HCT116 (cell line): ENCODE data around the gene OCA2. TPM values are rescaled to one million over a fixed set of nuclear protein-coding genes. Genes with fewer than 3 reads are reported as not detected.

Experiments
- ATAC-seq: fragments of 200-7000 bp; cut with Tn5 transposase; 2 replicates; pipeline ENCODE4 v1.9.1; 2020; ENCODE audit warnings: mild to moderate bottlenecking, moderate library complexity
- BruUV-seq: library from RNA; stranded (reverse); fragments of 400-500 nt; replicated peaks from 2 replicates; lab custom pipeline; 2021; lab: Mats Ljungman, UMichigan
- CTCF ChIA-PET: fragments of 300-600 bp; sonication (Branson Sonifier 250); formaldehyde crosslinking; loops from one replicate; lab custom pipeline; 2021; ENCODE audit warnings: antibody characterized with exemption; lab: Charles Lee
- POLR2A ChIA-PET: fragments of 300-600, 350-600 bp; sonication (Branson Sonifier 250); formaldehyde crosslinking; loops from one replicate; lab custom pipeline; 2021; ENCODE audit warnings: antibody characterized with exemption; lab: Charles Lee
- RAD21 ChIA-PET, 2 experiments: fragments of 300-600 bp; sonication (Branson Sonifier 250); formaldehyde crosslinking; loops; one replicate each; lab custom pipeline; 2023; ENCODE audit warnings: low total read pairs in 2 of 2; ENCODE audit not compliant: uncharacterized antibody in 2 of 2, unreplicated experiment in 2 of 2, low non-redundant PET in 1 of 2; lab: Charles Lee
- DNase-seq: peaks from one replicate; pipeline ENCODE4 v3.0.0-alpha.2; 2010; ENCODE audit warnings: low read depth, low spot score
- H2AFZ ChIP-seq: fragments of 200-600 bp; shearing (Covaris generic), sonication (generic); 2 replicates; pipeline ENCODE4 v1.6.1; 2017; ENCODE audit warnings: low read depth, mixed run types, mixed read lengths, antibody characterized with exemption, low read length; ENCODE audit not compliant: poor library complexity, severe bottlenecking
- H3K27ac ChIP-seq: 2 replicates; pipeline ENCODE4 v1.5.1; 2012; ENCODE audit warnings: low read depth, low read length
- H3K27me3 ChIP-seq: fragments of 200-600 bp; sonication (generic); 2 replicates; pipeline ENCODE4 v1.6.1; 2016; ENCODE audit warnings: mixed run types, low read length, mixed read lengths; ENCODE audit not compliant: insufficient read depth
- H3K36me3 ChIP-seq, 2 experiments: fragments of 200-500 bp in 1 of 2; fragments of 200-600 bp in 1 of 2; sonication (Bioruptor generic) in 1 of 2; sonication (generic) in 1 of 2; 2 replicates each; pipeline versions ENCODE4 v1.5.1 to v1.6.1; 2014 to 2016; ENCODE audit warnings: low read length in 2 of 2, inconsistent platforms in 1 of 2, mixed read lengths in 1 of 2, mixed run types in 1 of 2; ENCODE audit not compliant: insufficient read depth in 2 of 2, control insufficient read depth in 1 of 2
- H3K4me1 ChIP-seq, 2 experiments: fragments of 200-600 bp in 1 of 2; sonication (generic) in 1 of 2; 2 replicates each; pipeline versions ENCODE4 v1.5.1 to v1.6.1; 2012 to 2017; ENCODE audit warnings: low read length in 2 of 2, inconsistent platforms in 1 of 2, mild to moderate bottlenecking in 1 of 2, mixed read lengths in 1 of 2, mixed run types in 1 of 2, moderate library complexity in 1 of 2; ENCODE audit not compliant: insufficient read depth in 2 of 2, control insufficient read depth in 1 of 2
- H3K4me2 ChIP-seq: fragments of 200-600 bp; sonication (generic); 2 replicates; pipeline ENCODE4 v1.6.1; 2017; ENCODE audit warnings: mixed run types, low read length, mixed read lengths
- H3K4me3 ChIP-seq, 2 experiments: fragments of 200-600 bp in 1 of 2; sonication (generic) in 1 of 2; replicated peaks in 1 of 2; 2 replicates each; pipeline ENCODE4 v1.5.1; 2011 to 2016; ENCODE audit warnings: low read length in 2 of 2, control low read depth in 1 of 2, low read depth in 1 of 2, mild to moderate bottlenecking in 1 of 2, mixed read lengths in 1 of 2, mixed run types in 1 of 2
- H3K79me2 ChIP-seq: fragments of 200-600 bp; sonication (generic); 2 replicates; pipeline ENCODE4 v1.6.1; 2017; ENCODE audit warnings: mild to moderate bottlenecking, mixed run types, low read length, moderate library complexity, mixed read lengths; ENCODE audit not compliant: insufficient read depth
- H3K9ac ChIP-seq: fragments of 200-600 bp; sonication (generic); 2 replicates; pipeline ENCODE4 v1.6.1; 2016; ENCODE audit warnings: low read length, mixed read lengths
- H3K9me2 ChIP-seq: fragments of 200-600 bp; sonication (generic), shearing (Covaris generic); 2 replicates; pipeline ENCODE4 v1.6.1; 2017; ENCODE audit warnings: mixed run types, mild to moderate bottlenecking, moderate library complexity; ENCODE audit not compliant: insufficient read depth
- H3K9me3 ChIP-seq, 2 experiments: fragments of 200-500 bp in 1 of 2; fragments of 200-600 bp in 1 of 2; sonication (Bioruptor generic) in 1 of 2; sonication (generic) in 1 of 2; 2 replicates each; pipeline ENCODE4 v1.6.1; 2014 to 2017; ENCODE audit warnings: low read length in 2 of 2, mixed read lengths in 2 of 2, inconsistent platforms in 1 of 2, low read depth in 1 of 2, mild to moderate bottlenecking in 1 of 2, mixed run types in 1 of 2, moderate library complexity in 1 of 2; ENCODE audit not compliant: control insufficient read depth in 1 of 2, insufficient read depth in 1 of 2
- H4K20me1 ChIP-seq: fragments of 200-600 bp; sonication (generic), shearing (Covaris generic); 2 replicates; pipeline ENCODE4 v1.6.1; 2017; ENCODE audit warnings: mixed run types, mild to moderate bottlenecking, moderate library complexity; ENCODE audit not compliant: insufficient read depth
- EZH2phosphoT487 ChIP-seq: fragments of 200-600 bp; IDR thresholded peaks from 2 replicates; pipeline ENCODE4 v1.6.1; 2018; ENCODE audit warnings: antibody characterized with exemption, borderline replicate concordance
- FOSL1 ChIP-seq: IDR thresholded peaks from 2 replicates; pipeline ENCODE4 v1.6.1; 2012; ENCODE audit warnings: low read depth
- JUND ChIP-seq: IDR thresholded peaks from 2 replicates; pipeline ENCODE4 v1.6.1; 2012
- POLR2AphosphoS5 ChIP-seq: IDR thresholded peaks from 2 replicates; pipeline ENCODE4 v1.6.1; 2011; ENCODE audit warnings: mild to moderate bottlenecking, low read depth, low read length, moderate library complexity
- RAD21 ChIP-seq: IDR thresholded peaks from 2 replicates; pipeline ENCODE4 v1.6.1; 2012; ENCODE audit warnings: low read depth, mild to moderate bottlenecking
- SIN3A ChIP-seq: IDR thresholded peaks from 2 replicates; pipeline ENCODE4 v1.6.1; 2012; ENCODE audit warnings: low read depth
- SRF ChIP-seq: IDR thresholded peaks from 2 replicates; pipeline ENCODE4 v1.6.1; 2012; ENCODE audit warnings: low read depth
- intact Hi-C: fragments of 100-400 bp; cut with micrococcal nuclease; formaldehyde crosslinking; loops from 2 replicates; pipeline ENCODE4 v1.10.0; 2022
- total RNA-seq: library from RNA; stranded (reverse); gene quantifications from one replicate; pipeline ENCODE4 v1.2.1, GENCODE V29; 2021; ENCODE audit not compliant: unreplicated experiment
- TF ChIP-seq, protein P1 (sequence below): IDR thresholded peaks from 2 replicates; pipeline ENCODE4 v1.6.1; 2012; ENCODE audit warnings: low read depth
- TF ChIP-seq, protein P2 (sequence below): IDR thresholded peaks from 2 replicates; pipeline ENCODE4 v1.6.1; 2012

The OCA2 gene
- total RNA-seq, 1 experiment from 2014 or later = not detected

DNA sequence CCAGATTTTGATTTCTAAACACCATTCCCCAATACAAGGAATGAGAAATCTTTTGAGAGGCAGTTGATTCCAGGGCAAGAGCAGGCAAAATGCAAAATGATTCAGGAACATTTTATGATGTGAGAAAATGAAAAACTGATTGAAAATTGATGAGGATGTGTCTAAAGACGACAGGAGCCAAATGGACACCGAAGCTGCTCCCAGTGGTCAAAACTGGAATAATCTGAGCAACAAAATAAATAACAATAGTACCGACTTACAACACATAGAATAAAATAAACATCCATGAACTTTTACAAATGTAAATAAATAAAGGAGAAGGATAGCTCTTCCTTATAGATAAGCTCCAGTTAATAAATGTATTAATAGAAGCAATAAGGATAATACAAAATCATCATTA lies 186.8 kb downstream of the OCA2 start:
- Histone ChIP-seq H3K79me2 (no peaks in the 10 kb centered on the region), H3K9me2 (no peaks in the 10 kb centered on the region), H2AFZ (no peak overlapping the region), H3K4me1 (no peaks in the 10 kb centered on the region), H3K27ac (no peak overlapping the region), H3K4me2 (no peak overlapping the region), H4K20me1 (no peaks in the 10 kb centered on the region), H3K27me3 (no peaks in the 10 kb centered on the region), H3K9ac (no peak overlapping the region), H3K9me3 (peaks cover 0 to 26% of the 10 kb centered on the region in 2 experiments; a peak in 3 of 4 replicates), H3K36me3 (no peaks in the 10 kb centered on the region), H3K4me3 (no peak overlapping the region)
- intact Hi-C loops = no loop called here
- ATAC-seq (no peak), DNase-seq (no peak)
- BruUV-seq = no TSS peak
- TF ChIP-seq RAD21 (no peak), FOSL1 (no peak), JUND (no peak), SRF (no peak), POLR2AphosphoS5 (no peak), EZH2phosphoT487 (no peak), SIN3A (no peak)
- TF ChIP-seq, protein P1, sequence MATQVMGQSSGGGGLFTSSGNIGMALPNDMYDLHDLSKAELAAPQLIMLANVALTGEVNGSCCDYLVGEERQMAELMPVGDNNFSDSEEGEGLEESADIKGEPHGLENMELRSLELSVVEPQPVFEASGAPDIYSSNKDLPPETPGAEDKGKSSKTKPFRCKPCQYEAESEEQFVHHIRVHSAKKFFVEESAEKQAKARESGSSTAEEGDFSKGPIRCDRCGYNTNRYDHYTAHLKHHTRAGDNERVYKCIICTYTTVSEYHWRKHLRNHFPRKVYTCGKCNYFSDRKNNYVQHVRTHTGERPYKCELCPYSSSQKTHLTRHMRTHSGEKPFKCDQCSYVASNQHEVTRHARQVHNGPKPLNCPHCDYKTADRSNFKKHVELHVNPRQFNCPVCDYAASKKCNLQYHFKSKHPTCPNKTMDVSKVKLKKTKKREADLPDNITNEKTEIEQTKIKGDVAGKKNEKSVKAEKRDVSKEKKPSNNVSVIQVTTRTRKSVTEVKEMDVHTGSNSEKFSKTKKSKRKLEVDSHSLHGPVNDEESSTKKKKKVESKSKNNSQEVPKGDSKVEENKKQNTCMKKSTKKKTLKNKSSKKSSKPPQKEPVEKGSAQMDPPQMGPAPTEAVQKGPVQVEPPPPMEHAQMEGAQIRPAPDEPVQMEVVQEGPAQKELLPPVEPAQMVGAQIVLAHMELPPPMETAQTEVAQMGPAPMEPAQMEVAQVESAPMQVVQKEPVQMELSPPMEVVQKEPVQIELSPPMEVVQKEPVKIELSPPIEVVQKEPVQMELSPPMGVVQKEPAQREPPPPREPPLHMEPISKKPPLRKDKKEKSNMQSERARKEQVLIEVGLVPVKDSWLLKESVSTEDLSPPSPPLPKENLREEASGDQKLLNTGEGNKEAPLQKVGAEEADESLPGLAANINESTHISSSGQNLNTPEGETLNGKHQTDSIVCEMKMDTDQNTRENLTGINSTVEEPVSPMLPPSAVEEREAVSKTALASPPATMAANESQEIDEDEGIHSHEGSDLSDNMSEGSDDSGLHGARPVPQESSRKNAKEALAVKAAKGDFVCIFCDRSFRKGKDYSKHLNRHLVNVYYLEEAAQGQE = no peak
- TF ChIP-seq, protein P2, sequence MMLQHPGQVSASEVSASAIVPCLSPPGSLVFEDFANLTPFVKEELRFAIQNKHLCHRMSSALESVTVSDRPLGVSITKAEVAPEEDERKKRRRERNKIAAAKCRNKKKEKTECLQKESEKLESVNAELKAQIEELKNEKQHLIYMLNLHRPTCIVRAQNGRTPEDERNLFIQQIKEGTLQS = no peak
- ChIA-PET RAD21 (no interaction called here), POLR2A (no interaction called here), CTCF (no interaction called here)
